Esophagus muscularis mucosa (tissue), 4 donors: ENCODE results near the gene RXRB. TPM values are rescaled to one million over a fixed set of nuclear protein-coding genes. Genes with fewer than 3 reads are reported as not detected.

Source experiments
- DNase-seq: peaks from one replicate; pipeline ENCODE4 v3.0.0-alpha.2; 2017; ENCODE audit errors: extremely low spot score
- H3K27ac ChIP-seq, 4 donors: fragments of 200-600 bp; sonication (generic); replicated peaks in 1 of 4; 1 replicate in 3 of 4; 2 replicates in 1 of 4; pipeline ENCODE4 v1.5.1; 2016 to 2019; ENCODE audit warnings: mild to moderate bottlenecking in 1 of 4
- H3K27me3 ChIP-seq, 4 donors: fragments of 200-600 bp; sonication (generic); one replicate each; pipeline versions ENCODE4 v1.5.1 to v1.6.0; 2016 to 2019
- H3K36me3 ChIP-seq, 4 donors: fragments of 200-600 bp; sonication (generic); one replicate each; pipeline ENCODE4 v1.5.1; 2016 to 2019
- H3K4me1 ChIP-seq, 4 donors: fragments of 200-600 bp; sonication (generic); one replicate each; pipeline ENCODE4 v1.5.1; 2016 to 2019
- H3K4me3 ChIP-seq, 4 donors: fragments of 200-600 bp; sonication (generic); 1 replicate in 2 of 4; 2 replicates in 2 of 4; pipeline ENCODE4 v1.5.1; 2016 to 2019; ENCODE audit warnings: mild to moderate bottlenecking in 4 of 4, moderate library complexity in 1 of 4
- H3K9me3 ChIP-seq, 4 donors: fragments of 200-600 bp; sonication (generic); 1 replicate in 3 of 4; 2 replicates in 1 of 4; pipeline ENCODE4 v1.5.1; 2016 to 2019
- EP300 ChIP-seq: sonication (generic); formaldehyde crosslinking; IDR thresholded peaks from one replicate; pipeline ENCODE4 v1.6.1; 2017; ENCODE audit warnings: antibody characterized with exemption
- POLR2A ChIP-seq: fragments of 450-650 bp; IDR thresholded peaks from one replicate; pipeline ENCODE4 v1.6.1; 2017; ENCODE audit warnings: antibody characterized with exemption, moderate library complexity, mild to moderate bottlenecking, low read depth
- POLR2AphosphoS5 ChIP-seq, 2 donors: sonication (generic); formaldehyde crosslinking; IDR thresholded peaks; one replicate each; pipeline ENCODE4 v1.6.1; 2017; ENCODE audit warnings: antibody characterized with exemption in 2 of 2
- WGBS: methylation state at CpG from one replicate; pipeline ENCODE4 v1.1.5; 2018; 5-methylcytosine and 5-hydroxymethylcytosine counted together
- intact Hi-C: fragments of 100-400 bp; cut with DNase I; formaldehyde crosslinking; loops from one replicate; pipeline ENCODE4 v1.15.1; 2023
- total RNA-seq, 4 donors: library from RNA; depleted of rRNA; stranded (reverse); fragments of >200 nt; gene quantifications; one replicate each; pipeline versions ENCODE4 v1.1.0 to v1.2.1, GENCODE V29; 2016
- TF ChIP-seq, protein P1 (sequence below), 3 experiments: fragments of 200-600 bp in 2 of 3; fragments of 450-650 bp in 1 of 3; sonication (generic) in 2 of 3; IDR thresholded peaks; one replicate each; pipeline ENCODE4 v1.5.1; 2017 to 2019; ENCODE audit warnings: antibody characterized with exemption in 3 of 3, mild to moderate bottlenecking in 2 of 3, moderate library complexity in 1 of 3

RXRB gene
- total RNA-seq, 4 donors from 2014 or later = 21.5 to 34.1 (median 32.2) TPM

GRCh38 chr6:33189164-33189563, 11.3 kb downstream of the RXRB start:
- no peak for TF ChIP-seq POLR2A
- TF ChIP-seq EP300 = no peak
- no peak for TF ChIP-seq POLR2AphosphoS5 (IDR thresholded peaks at IDR 0.05)
- TF ChIP-seq, protein P1, sequence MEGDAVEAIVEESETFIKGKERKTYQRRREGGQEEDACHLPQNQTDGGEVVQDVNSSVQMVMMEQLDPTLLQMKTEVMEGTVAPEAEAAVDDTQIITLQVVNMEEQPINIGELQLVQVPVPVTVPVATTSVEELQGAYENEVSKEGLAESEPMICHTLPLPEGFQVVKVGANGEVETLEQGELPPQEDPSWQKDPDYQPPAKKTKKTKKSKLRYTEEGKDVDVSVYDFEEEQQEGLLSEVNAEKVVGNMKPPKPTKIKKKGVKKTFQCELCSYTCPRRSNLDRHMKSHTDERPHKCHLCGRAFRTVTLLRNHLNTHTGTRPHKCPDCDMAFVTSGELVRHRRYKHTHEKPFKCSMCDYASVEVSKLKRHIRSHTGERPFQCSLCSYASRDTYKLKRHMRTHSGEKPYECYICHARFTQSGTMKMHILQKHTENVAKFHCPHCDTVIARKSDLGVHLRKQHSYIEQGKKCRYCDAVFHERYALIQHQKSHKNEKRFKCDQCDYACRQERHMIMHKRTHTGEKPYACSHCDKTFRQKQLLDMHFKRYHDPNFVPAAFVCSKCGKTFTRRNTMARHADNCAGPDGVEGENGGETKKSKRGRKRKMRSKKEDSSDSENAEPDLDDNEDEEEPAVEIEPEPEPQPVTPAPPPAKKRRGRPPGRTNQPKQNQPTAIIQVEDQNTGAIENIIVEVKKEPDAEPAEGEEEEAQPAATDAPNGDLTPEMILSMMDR (IDR thresholded peaks at IDR 0.05) = no peak
- intact Hi-C loops = no loop called here
- WGBS = 90% methylated on average over 6 of the region's 8 CpGs
- Histone ChIP-seq H3K4me1 (peaks cover 15 to 26% (median 23%) of the 10 kb centered on the region in 4 donors), H3K27me3 (peaks cover 0 to 77% (median 5%) of the 10 kb centered on the region in 4 donors), H3K36me3 (peaks cover 0 to 6% (median 3%) of the 10 kb centered on the region in 4 donors), H3K9me3 (no peaks in the 10 kb centered on the region), H3K4me3 (no peak overlapping the region), H3K27ac (no peak overlapping the region)
- no peak for DNase-seq

DNA sequence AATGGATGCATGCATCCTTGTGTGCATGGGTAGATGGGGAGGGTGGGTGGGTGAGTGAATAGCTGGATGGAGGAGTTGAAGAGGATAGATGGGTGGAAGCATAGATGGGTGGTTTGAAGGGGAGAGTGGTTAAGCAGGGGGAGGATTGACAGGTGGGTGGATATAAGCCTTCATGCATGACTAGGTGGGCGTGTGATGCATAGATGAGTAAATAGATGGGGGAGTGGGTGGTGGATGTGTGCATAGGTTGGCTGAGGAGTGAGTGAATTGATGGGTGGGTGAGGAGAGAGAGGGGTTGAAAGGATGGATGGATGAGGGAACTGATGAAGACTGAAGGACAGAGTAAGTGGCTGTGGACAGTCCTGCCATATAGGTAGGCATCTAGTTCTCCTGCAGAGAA, 12.7 kb downstream of the RXRB start:
- H3K27me3 ChIP-seq = peaks cover 0 to 77% (median 5%) of the 10 kb centered on the region in 4 donors
- no peaks in the 10 kb centered on the region for H3K36me3 ChIP-seq
- no peak overlapping the region for H3K4me3 ChIP-seq
- WGBS = 86% methylated on average over 1 of the region's 1 CpG
- intact Hi-C loops = no loop called here
- H3K9me3 ChIP-seq = no peaks in the 10 kb centered on the region
- no peak for TF ChIP-seq POLR2A
- DNase-seq = no peak
- peaks cover 10 to 16% (median 15%) of the 10 kb centered on the region in 4 donors for H3K4me1 ChIP-seq
- no peak overlapping the region for H3K27ac ChIP-seq

DNA sequence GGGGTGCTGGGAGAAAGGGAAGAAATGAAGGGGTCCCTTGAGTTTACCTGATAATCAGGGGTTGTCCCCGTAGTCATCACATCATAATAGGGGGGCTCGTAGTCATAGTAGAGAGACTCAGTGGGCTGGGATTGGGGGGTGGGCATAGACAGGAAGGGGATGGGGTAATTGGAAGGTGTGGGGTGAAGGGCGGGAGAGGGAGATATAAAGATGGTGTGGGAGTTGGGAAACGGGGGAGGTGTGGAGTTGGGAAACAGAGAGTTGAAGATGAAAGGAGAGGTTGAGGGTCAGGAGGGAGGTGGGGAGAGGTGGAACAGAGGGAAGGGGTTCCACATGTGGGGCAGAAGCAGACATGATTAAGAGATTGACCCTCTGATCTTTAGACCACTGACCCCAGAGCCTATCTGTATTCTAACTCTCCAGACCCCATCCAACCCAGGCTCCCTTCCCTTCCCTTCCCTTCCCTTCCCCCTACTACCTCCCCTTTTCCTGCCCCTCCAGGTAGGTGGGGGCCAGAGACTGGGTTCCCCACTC, 14.7 kb downstream of the RXRB start:
- Histone ChIP-seq H3K36me3 (no peaks in the 10 kb centered on the region), H3K4me3 (no peak overlapping the region), H3K4me1 (no peaks in the 10 kb centered on the region), H3K27me3 (peaks cover 0 to 60% (median 4%) of the 10 kb centered on the region in 4 donors), H3K27ac (no peak overlapping the region), H3K9me3 (no peaks in the 10 kb centered on the region)
- WGBS = 87% methylated on average over 4 of the region's 4 CpGs
- intact Hi-C loops = no loop called here
- DNase-seq = no peak
- TF ChIP-seq, protein P1 (IDR thresholded peaks at IDR 0.05) = no peak
- TF ChIP-seq POLR2A (no peak), POLR2AphosphoS5 (IDR thresholded peaks at IDR 0.05) (no peak), EP300 (no peak)

DNA sequence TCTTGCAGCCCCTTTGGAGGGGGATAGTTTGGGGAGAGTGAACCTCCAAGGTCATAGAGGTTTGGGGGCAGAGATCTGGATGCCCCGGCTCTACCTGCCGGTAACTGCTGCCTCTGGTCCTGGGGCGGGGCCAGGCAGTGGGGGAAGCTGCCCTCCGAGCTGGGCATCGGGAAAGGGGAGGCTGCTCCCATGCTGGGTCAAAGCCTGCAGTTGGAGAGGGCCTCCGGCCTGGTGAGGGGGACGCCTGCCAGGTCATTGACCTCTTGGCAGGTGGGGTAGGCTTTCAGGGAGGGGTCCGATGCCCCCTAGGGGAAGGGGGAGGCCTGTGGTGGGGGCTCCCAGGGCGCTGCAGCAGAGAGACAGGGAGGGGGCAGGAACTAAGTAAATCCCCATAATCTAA, 15.3 kb downstream of the RXRB start:
- Histone ChIP-seq H3K4me1 (no peaks in the 10 kb centered on the region), H3K36me3 (no peaks in the 10 kb centered on the region), H3K9me3 (no peaks in the 10 kb centered on the region), H3K4me3 (no peak overlapping the region), H3K27me3 (peaks cover 0 to 54% (median 2%) of the 10 kb centered on the region in 4 donors), H3K27ac (no peak overlapping the region)
- no peak for DNase-seq
- TF ChIP-seq EP300 (no peak), POLR2AphosphoS5 (IDR thresholded peaks at IDR 0.05) (no peak), POLR2A (no peak)
- TF ChIP-seq, protein P1 (IDR thresholded peaks at IDR 0.05) = no peak
- 71% methylated on average over 9 of the region's 9 CpGs for WGBS
- intact Hi-C loops = no loop called here

DNA sequence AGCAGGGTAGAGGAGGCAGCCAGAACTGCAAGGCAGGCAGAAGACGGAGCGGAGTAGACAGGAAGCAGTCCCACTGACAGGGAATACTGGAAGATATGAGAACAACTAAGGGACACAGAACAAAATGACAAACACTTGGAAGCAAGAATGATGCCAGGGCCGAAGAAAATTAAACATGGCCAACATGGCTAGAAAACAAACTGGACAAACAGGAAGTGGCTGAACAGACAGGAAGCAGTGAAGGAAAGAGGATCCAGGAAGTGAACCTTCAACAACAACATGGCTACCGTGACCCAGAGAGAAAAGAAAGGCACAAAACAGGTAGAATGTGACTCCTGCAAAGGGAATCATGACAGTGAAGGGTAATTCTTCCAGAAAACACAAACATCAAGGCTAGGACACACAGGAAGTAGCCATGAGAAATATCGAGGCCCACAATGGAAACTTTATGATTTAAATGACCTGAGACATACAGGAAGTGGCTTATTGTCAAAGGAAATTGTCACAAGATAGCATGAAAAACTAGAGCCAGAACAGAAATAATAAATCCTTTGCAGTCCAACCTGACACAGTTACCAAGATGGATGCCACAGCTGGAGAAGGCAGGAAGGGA, 17.3 kb downstream of the RXRB start:
- Histone ChIP-seq H3K4me3 (no peak overlapping the region), H3K27ac (no peak overlapping the region), H3K4me1 (no peaks in the 10 kb centered on the region), H3K27me3 (peaks cover 0 to 35% (median 0%) of the 10 kb centered on the region in 4 donors), H3K36me3 (no peaks in the 10 kb centered on the region), H3K9me3 (no peaks in the 10 kb centered on the region)
- no peak for DNase-seq
- WGBS = 78% methylated on average over 5 of the region's 5 CpGs
- TF ChIP-seq EP300 = no peak
- TF ChIP-seq, protein P1 (IDR thresholded peaks at IDR 0.05) = no peak
- TF ChIP-seq POLR2AphosphoS5 (IDR thresholded peaks at IDR 0.05) = no peak
- no peak for TF ChIP-seq POLR2A
- intact Hi-C loops = no loop called here
